ENCODE data around the gene RIMKLA. TPM values are rescaled to one million over a fixed set of nuclear protein-coding genes. Genes with fewer than 3 reads are reported as not detected.

Gene RIMKLA
- polyA plus RNA-seq, 3 donors: not detected

DNA sequence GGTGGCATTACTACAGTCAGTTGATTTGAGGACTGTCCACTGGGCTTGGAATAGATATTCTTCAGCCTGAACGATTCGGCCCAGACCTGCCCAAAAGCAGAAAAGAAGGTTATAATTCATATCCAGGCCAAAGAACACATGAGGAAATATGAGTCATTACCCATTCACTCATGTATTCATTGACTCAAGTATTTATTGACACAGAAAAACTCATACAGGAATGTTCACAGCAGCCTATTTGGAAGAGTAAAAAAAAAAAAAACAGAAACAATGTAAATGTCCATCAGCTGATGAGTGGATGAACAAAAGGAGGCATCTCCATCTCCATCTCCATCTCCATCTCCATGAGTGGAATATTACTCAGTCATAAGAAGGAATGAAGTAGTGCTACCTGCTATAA lies 59.3 kb downstream of the RIMKLA start:
- Mint-ChIP-seq H3K4me3 (no peak overlapping the region), H3K4me1 (peaks cover 5% of the 10 kb centered on the region)

GRCh38 chr1:42442662-42443061 lies 62.1 kb downstream of the RIMKLA start:
- H3K27ac Mint-ChIP-seq: no peak overlapping the region
- intact Hi-C loops (cut with micrococcal nuclease): no loop called here
- no peaks in the 10 kb centered on the region for H3K36me3 Mint-ChIP-seq
- H3K36me3 ChIP-seq (replicated peaks in 1 of 2; ENCODE audit: control insufficient read depth in 1 of 2, insufficient read depth in 2 of 2, low read length in 2 of 2): no peaks in the 10 kb centered on the region
- no peak for TF ChIP-seq CTCF (IDR thresholded peaks at IDR 0.05)
- no peaks in the 10 kb centered on the region for H3K9me3 ChIP-seq (replicated peaks in 1 of 2; ENCODE audit: control insufficient read depth in 1 of 2, insufficient read depth in 1 of 2, low read length in 2 of 2)
- no CpG with 5 or more reads among the region's 2 CpGs for WGBS (ENCODE audit: insufficient coverage)
- H3K9me3 Mint-ChIP-seq: peaks cover 0 to 1% (median 0%) of the 10 kb centered on the region in 7 donors
- H3K9ac ChIP-seq (ENCODE audit: insufficient read depth, low read length, poor library complexity, severe bottlenecking): no peak overlapping the region
- H3K4me2 ChIP-seq (replicated peaks; ENCODE audit: extremely low read depth, low read length, poor library complexity, severe bottlenecking): no peak overlapping the region
- no peaks in the 10 kb centered on the region for H4K20me1 ChIP-seq (ENCODE audit: insufficient read depth, low read length)
- H3K4me3 Mint-ChIP-seq: no peak overlapping the region
- H3K27me3 ChIP-seq (ENCODE audit: control insufficient read depth in 2 of 2, insufficient read depth in 2 of 2, low read length in 2 of 2): no peaks in the 10 kb centered on the region
- no peaks in the 10 kb centered on the region for H3K79me2 ChIP-seq (ENCODE audit: insufficient read depth, low read length)
- peak; percentile 15 to 53 (median 41) for DNase-seq
- no peak overlapping the region for H3K4me3 ChIP-seq (replicated peaks in 1 of 3; ENCODE audit: low read depth in 2 of 3, low read length in 3 of 3)
- peak overlapping the region in 1 of 2 donors; percentile 44 for H3K27ac ChIP-seq (ENCODE audit: low read depth in 1 of 2, low read length in 2 of 2)
- peaks cover 0 to 7% of the 10 kb centered on the region in 2 donors for H3K4me1 ChIP-seq (ENCODE audit: control insufficient read depth in 1 of 2, insufficient read depth in 2 of 2, low read length in 2 of 2)
- H3K27me3 Mint-ChIP-seq (ENCODE audit: low read depth in 3 of 3): peaks cover 0 to 2% (median 1%) of the 10 kb centered on the region in 3 donors
- peak overlapping the region; percentile 69 for H2AFZ ChIP-seq (ENCODE audit: insufficient read depth, low read depth, low read length, poor library complexity, severe bottlenecking)
- no peaks in the 10 kb centered on the region for H3K4me1 Mint-ChIP-seq

More for the DNA sequence above, 59.3 kb downstream of the RIMKLA start:
- no peak overlapping the region for H3K4me2 ChIP-seq (replicated peaks; ENCODE audit: extremely low read depth, low read length, poor library complexity, severe bottlenecking)
- H3K36me3 ChIP-seq (replicated peaks in 1 of 2; ENCODE audit: control insufficient read depth in 1 of 2, insufficient read depth in 2 of 2, low read length in 2 of 2): no peaks in the 10 kb centered on the region
- H3K27ac Mint-ChIP-seq: no peak overlapping the region
- intact Hi-C loops (cut with micrococcal nuclease): no loop called here
- H4K20me1 ChIP-seq (ENCODE audit: insufficient read depth, low read length): no peaks in the 10 kb centered on the region
- TF ChIP-seq CTCF (IDR thresholded peaks at IDR 0.05): no peak
- H3K4me3 ChIP-seq (replicated peaks in 1 of 3; ENCODE audit: low read depth in 2 of 3, low read length in 3 of 3): no peak overlapping the region
- no peak for DNase-seq
- H3K9me3 ChIP-seq (replicated peaks in 1 of 2; ENCODE audit: control insufficient read depth in 1 of 2, insufficient read depth in 1 of 2, low read length in 2 of 2): no peaks in the 10 kb centered on the region
- no peak overlapping the region for H2AFZ ChIP-seq (ENCODE audit: insufficient read depth, low read depth, low read length, poor library complexity, severe bottlenecking)
- WGBS (ENCODE audit: insufficient coverage): 92% methylated on average over 2 of the region's 2 CpGs
- peaks cover 0 to 7% of the 10 kb centered on the region in 2 donors for H3K4me1 ChIP-seq (ENCODE audit: control insufficient read depth in 1 of 2, insufficient read depth in 2 of 2, low read length in 2 of 2)
- H3K9ac ChIP-seq (ENCODE audit: insufficient read depth, low read length, poor library complexity, severe bottlenecking): no peak overlapping the region
- peaks cover 0 to 2% (median 1%) of the 10 kb centered on the region in 3 donors for H3K27me3 Mint-ChIP-seq (ENCODE audit: low read depth in 3 of 3)
- no peaks in the 10 kb centered on the region for H3K79me2 ChIP-seq (ENCODE audit: insufficient read depth, low read length)
- H3K9me3 Mint-ChIP-seq: peaks cover 0 to 1% (median 0%) of the 10 kb centered on the region in 7 donors
- no peak overlapping the region for H3K27ac ChIP-seq (ENCODE audit: low read depth in 1 of 2, low read length in 2 of 2)
- H3K27me3 ChIP-seq (ENCODE audit: control insufficient read depth in 2 of 2, insufficient read depth in 2 of 2, low read length in 2 of 2): no peaks in the 10 kb centered on the region
- no peaks in the 10 kb centered on the region for H3K36me3 Mint-ChIP-seq
